SK-N-SH treated with all-trans-retinoic acid at 6 μM for 48 hours (cell line): ENCODE data around the gene LFNG.

Experiments
- ARNTL ChIP-seq: fragments of 450-650 bp; formaldehyde crosslinking; IDR thresholded peaks from 2 replicates; pipeline ENCODE4 v1.5.0; 2020; ENCODE audit warnings: low read depth, mild to moderate bottlenecking, moderate library complexity, borderline replicate concordance
- BACH2 ChIP-seq: fragments of 250-450 bp; sonication (Bioruptor Pico); IDR thresholded peaks from 2 replicates; pipeline ENCODE4 v1.9.0; 2021; ENCODE audit warnings: mild to moderate bottlenecking, borderline replicate concordance
- OSR1 ChIP-seq: fragments of 250-450 bp; sonication (Bioruptor Pico); IDR thresholded peaks from 2 replicates; pipeline ENCODE4 v1.8.0; 2022; ENCODE audit warnings: moderate library complexity, mild to moderate bottlenecking, inconsistent platforms
- RARB ChIP-seq: fragments of 250-450 bp; sonication (Bioruptor Pico); IDR thresholded peaks from 2 replicates; pipeline ENCODE4 v1.8.0; 2021; ENCODE audit warnings: mild to moderate bottlenecking, moderate library complexity
- ZNF8 ChIP-seq: fragments of 450-650 bp; formaldehyde crosslinking; IDR thresholded peaks from 2 replicates; pipeline ENCODE4 v1.5.0; 2020; ENCODE audit warnings: mild to moderate bottlenecking, moderate library complexity
- TF ChIP-seq, protein P1 (sequence below): fragments of 250-450 bp; sonication (Bioruptor Pico); IDR thresholded peaks from 2 replicates; pipeline ENCODE4 v1.8.0; 2020; ENCODE audit warnings: mild to moderate bottlenecking, moderate library complexity, borderline replicate concordance

DNA sequence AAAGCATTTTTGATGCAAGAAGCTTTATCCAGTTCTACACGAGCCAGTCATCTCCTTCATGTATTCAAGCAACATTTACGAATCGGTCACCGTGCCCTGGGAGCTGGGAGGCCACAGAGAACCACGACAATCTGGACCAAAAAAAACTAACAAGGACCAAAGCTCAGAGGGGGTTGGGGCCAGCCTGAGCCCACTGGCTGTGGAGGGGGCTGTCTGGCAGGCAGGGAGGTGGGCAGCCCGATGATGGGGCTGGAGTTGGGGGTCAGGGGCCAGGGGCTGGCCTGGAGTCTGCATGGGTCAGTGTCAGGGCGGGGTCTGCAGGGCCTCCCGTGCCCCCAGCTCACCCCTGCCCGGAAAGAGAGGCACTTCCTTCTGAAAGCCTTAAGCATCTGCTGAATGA, 30.9 kb upstream of the LFNG start:
- TF ChIP-seq OSR1 (CRISPR knock-in tag) (no peak), BACH2 (CRISPR knock-in tag) (no peak), RARB (CRISPR knock-in tag) (no peak), ARNTL (CRISPR knock-in tag) (no peak), ZNF8 (no peak)
- TF ChIP-seq, protein P1, sequence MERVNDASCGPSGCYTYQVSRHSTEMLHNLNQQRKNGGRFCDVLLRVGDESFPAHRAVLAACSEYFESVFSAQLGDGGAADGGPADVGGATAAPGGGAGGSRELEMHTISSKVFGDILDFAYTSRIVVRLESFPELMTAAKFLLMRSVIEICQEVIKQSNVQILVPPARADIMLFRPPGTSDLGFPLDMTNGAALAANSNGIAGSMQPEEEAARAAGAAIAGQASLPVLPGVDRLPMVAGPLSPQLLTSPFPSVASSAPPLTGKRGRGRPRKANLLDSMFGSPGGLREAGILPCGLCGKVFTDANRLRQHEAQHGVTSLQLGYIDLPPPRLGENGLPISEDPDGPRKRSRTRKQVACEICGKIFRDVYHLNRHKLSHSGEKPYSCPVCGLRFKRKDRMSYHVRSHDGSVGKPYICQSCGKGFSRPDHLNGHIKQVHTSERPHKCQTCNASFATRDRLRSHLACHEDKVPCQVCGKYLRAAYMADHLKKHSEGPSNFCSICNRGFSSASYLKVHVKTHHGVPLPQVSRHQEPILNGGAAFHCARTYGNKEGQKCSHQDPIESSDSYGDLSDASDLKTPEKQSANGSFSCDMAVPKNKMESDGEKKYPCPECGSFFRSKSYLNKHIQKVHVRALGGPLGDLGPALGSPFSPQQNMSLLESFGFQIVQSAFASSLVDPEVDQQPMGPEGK (CRISPR knock-in tag): no peak
